Measurements from ENCODE around the gene ATOH8.

GRCh38 chr2:85716346-85716914, 37.4 kb upstream of the ATOH8 start:
- no peak for TF ChIP-seq CTCF (IDR thresholded peaks at IDR 0.05 in 2 of 3, conservative IDR thresholded peaks at IDR 0.05 in 1 of 3; ENCODE audit: control insufficient read depth in 2 of 3, extremely low read depth in 1 of 3, insufficient read depth in 1 of 3, low read depth in 3 of 3, low read length in 3 of 3)
- no peak for TF ChIP-seq ASH2L (IDR thresholded peaks at IDR 0.05; ENCODE audit: borderline replicate concordance, low read depth)
- no peak for TF ChIP-seq LARP7 (IDR thresholded peaks at IDR 0.05)
- TF ChIP-seq CHD2 (IDR thresholded peaks at IDR 0.05; ENCODE audit: borderline replicate concordance, low read depth, low read length) = no peak
- no peak for TF ChIP-seq NFYB (IDR thresholded peaks at IDR 0.05; ENCODE audit: insufficient read depth, low read depth, low read length)
- no peak for TF ChIP-seq JUND (IDR thresholded peaks at IDR 0.05; ENCODE audit: low read depth, low read length)
- TF ChIP-seq GATAD2B (conservative IDR thresholded peaks at IDR 0.05; ENCODE audit: low read depth) = no peak
- TF ChIP-seq CEBPB (IDR thresholded peaks at IDR 0.05; ENCODE audit: borderline replicate concordance in 1 of 2, low read depth in 2 of 2, low read length in 2 of 2) = no peak
- no peak for TF ChIP-seq MEF2A (IDR thresholded peaks at IDR 0.05; ENCODE audit: insufficient read depth, low read depth, low read length)
- TF ChIP-seq STAT3 (IDR thresholded peaks at IDR 0.05; ENCODE audit: low read depth, low read length) = no peak
- no peak for TF ChIP-seq POLR2AphosphoS5 (IDR thresholded peaks at IDR 0.05; ENCODE audit: low read length)
- TF ChIP-seq TAF1 (IDR thresholded peaks at IDR 0.05; ENCODE audit: borderline replicate concordance, low read depth, low read length) = no peak
- TF ChIP-seq FOXM1 (IDR thresholded peaks at IDR 0.05; ENCODE audit: low read depth, low read length) = no peak
